Germinal center (tissue), 1 donor: ENCODE results near the gene TIPRL.
A peak's percentile ranks its signal among the peaks of the same experiment; 100 is the strongest.
"Not testable (repeated sequence)": the region's sequence is repeated elsewhere in the genome, so short reads cannot be mapped to it uniquely, and the experiment has no call there.

ENCODE experiments used
- DNase-seq: peaks from one replicate; pipeline ENCODE4 v3.0.0; 2012; ENCODE audit warnings: mixed read lengths, low spot score

TIPRL gene

GRCh38 chr1:168159251-168159650, 19.5 kb upstream of the TIPRL start:
- DNase-seq = no peak

GRCh38 chr1:168159979-168160378, 18.8 kb upstream of the TIPRL start:
- no peak for DNase-seq

- no peak for DNase-seq
These were observed 17.3 kb upstream of the TIPRL start for GRCh38 chr1:168161459-168161858.

GRCh38 chr1:168163670-168164069, 15.1 kb upstream of the TIPRL start:
- DNase-seq = no peak

- DNase-seq = no peak
These were observed 14.0 kb upstream of the TIPRL start for GRCh38 chr1:168164771-168165170.

- DNase-seq = no peak
These were observed 11.0 kb upstream of the TIPRL start for GRCh38 chr1:168167806-168168205.

GRCh38 chr1:168170564-168171508, 7.9 kb upstream of the TIPRL start:
- no peak for DNase-seq

- DNase-seq = no peak
These were observed 6.4 kb upstream of the TIPRL start for GRCh38 chr1:168172250-168172915.

GRCh38 chr1:168178227-168178637, 530 bp upstream of the TIPRL start:
- DNase-seq = no peak

GRCh38 chr1:168179438-168180147, 831 bp downstream of the TIPRL start:
- peak; percentile 9 for DNase-seq

- DNase-seq = no peak
These were observed 1.4 kb downstream of the TIPRL start for GRCh38 chr1:168180148-168180524.

- not testable (repeated sequence) for DNase-seq
These were observed 2.4 kb downstream of the TIPRL start for GRCh38 chr1:168181063-168181720.

GRCh38 chr1:168187177-168187576, 8.4 kb downstream of the TIPRL start:
- DNase-seq = no peak

GRCh38 chr1:168190403-168190802, 11.6 kb downstream of the TIPRL start:
- DNase-seq = no peak

GRCh38 chr1:168195199-168196135, 16.7 kb downstream of the TIPRL start:
- DNase-seq = no peak

GRCh38 chr1:168199056-168199455, 20.3 kb downstream of the TIPRL start:
- no peak for DNase-seq

- no peak for DNase-seq
These were observed 24.3 kb downstream of the TIPRL start for GRCh38 chr1:168202941-168203654.

GRCh38 chr1:168206111-168206510, 27.3 kb downstream of the TIPRL start:
- no peak for DNase-seq

GRCh38 chr1:168207673-168208072, 28.9 kb downstream of the TIPRL start:
- not testable (repeated sequence) for DNase-seq

- DNase-seq = no peak
These were observed 31.6 kb downstream of the TIPRL start for GRCh38 chr1:168210312-168210711.
